ENCODE data around the gene NTF3. TPM values are rescaled to one million over a fixed set of nuclear protein-coding genes. Genes with fewer than 3 reads are reported as not detected.

NTF3 gene
- 2.6 and 10.8 TPM in 2 replicates for total RNA-seq (ENCODE audit: low replicate concordance)

GRCh38 chr12:5432011-5432400 is at the start of gene NTF3:
TSS of gene NTF3 (plus strand) at chr12:5432108. CDS start at chr12:5432325, 217 bp downstream.

